Posterior cingulate gyrus (tissue), 11 donors: ENCODE measurements around the gene CPVL.

ENCODE experiments used
- DNase-seq, 10 donors: peaks; one replicate each; pipeline versions ENCODE4 v3.0.0 to v3.0.0-alpha.2; 2020 to 2021; ENCODE audit warnings: mixed read lengths in 3 of 10
- intact Hi-C: fragments of 100-400 bp; cut with DNase I; formaldehyde crosslinking; loops from one replicate; pipeline ENCODE4 v1.15.1; 2023

The CPVL gene

DNA sequence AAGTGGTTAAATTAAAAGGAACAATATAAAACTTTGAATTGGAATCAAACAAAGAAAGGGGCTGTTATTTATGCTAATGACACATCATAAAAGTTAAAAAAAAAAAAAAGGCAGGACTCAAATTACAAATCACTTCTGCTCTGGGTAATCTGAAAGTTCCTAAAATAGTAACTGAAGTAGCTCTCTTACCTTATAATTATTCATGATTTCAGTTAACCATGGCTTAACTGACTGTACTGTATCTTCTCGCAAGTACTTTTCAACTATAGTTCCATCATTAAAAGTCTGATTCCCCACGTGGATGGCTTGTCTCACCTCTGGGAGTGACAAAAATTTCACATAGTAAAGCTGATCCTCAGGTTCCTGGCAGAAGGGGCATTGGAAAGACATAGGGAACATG is 82.5 kb downstream of the CPVL start:
- intact Hi-C loops: no loop called here
- no peak for DNase-seq

DNA sequence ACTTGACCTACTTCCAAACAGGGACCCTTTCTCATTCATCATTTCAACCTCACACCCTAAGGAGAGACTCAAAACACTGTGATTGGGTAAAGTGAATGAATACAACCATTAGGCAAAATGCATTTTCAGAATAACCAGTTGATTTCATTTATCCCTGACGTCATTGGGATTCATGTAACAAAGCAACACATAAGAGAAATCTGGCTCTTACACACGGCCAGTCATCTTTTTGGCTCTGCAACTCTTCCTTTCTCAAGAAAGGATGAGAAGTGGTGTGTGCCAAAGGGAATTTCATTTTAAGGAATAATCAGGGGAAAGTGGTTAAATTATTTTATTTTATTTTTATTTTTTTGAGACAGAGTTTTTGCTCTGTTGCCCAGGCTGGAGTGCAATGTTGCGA is 83.1 kb downstream of the CPVL start:
- no peak for DNase-seq
- intact Hi-C loops: no loop called here

DNA sequence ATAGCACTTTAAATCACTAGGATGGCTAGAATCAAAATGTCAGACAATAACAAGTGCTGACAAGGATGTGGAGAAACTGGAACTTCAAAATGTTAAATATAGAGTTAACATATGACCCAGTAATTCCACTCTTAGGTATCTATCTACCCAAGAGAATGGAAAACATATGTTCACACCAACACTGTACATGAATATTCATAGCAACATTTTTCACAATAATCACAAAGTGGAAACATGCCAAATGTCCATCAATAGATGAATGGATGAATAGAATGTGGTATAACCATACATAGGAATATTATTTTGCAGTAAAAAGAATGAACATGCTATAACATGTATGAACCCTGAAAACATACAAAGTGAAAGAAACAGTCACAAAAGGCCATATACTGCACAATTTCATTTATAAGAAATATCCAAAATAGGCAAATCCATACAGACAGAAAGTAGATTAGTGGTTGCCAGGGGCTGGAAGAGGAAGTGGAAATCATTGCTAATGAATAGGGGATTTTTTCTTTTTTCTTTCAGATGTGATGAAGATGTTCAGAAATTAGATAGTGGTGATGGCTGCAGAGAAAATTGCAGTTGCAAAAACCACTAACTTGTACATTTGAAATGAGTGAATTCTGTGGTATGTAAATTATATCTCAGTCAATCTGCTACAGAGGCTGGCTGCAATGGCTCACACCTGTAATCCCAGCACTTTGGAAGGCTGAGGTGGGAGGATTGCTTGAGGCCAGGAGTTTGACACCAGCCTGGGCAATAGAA is 93.0 kb downstream of the CPVL start:
- DNase-seq: no peak
- intact Hi-C loops: no loop called here

DNA sequence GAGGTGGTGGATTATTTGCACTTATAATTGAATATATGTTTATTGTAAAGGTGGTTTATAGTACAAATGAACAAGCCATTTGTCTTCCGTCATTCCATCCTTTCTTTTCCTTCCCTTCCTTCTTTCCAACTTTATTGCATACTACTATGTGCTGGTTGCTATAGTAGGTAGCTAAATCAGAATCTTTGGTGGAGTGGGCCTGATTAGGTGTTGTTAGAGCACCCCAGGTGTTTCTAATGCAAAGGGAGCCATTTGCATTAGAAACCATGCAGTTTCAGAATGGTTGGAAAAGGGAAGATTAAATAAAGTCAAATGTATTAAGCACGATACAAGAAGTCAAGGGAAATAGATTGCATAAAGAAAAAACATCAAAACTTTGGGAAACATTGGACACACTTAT is 99.4 kb downstream of the CPVL start:
- intact Hi-C loops: no loop called here
- no peak for DNase-seq

DNA sequence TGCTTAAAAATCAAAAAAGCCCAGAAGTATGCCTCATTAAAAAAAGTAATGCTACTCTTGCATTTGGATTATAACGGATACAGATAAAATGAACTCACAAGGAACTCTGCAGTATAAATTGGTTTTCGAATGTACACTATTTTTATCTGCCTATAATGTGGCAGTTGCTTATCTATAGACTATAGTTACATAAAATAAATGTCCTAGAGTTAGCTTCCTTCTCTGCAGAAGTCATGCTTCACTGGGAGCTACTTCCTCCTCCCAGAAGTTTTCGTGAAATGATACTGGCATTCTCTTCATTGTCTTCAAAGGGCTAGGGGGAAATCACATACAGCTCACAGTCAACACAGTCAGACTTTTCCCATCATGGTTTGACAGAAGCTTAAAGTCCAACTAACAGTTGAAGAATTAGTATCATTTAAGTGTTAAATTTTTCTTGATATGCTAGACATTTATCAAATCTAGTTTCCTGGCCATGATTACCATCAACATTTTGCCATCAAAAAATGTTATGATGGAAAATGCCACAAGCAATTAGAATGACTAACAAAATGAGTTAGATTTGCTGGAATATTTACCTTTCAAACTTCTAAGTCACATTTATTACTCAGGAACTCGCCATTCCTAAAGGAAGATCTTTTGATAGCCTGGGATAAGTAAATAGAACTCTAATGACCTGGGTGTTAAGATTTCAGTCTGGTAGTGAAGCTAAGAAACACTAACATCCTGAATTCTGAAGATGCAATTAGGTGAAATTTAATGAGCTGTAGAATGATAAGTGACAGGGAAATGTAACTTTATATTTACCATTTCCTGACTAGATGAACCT is 100.9 kb downstream of the CPVL start:
- no peak for DNase-seq
- intact Hi-C loops: no loop called here

DNA sequence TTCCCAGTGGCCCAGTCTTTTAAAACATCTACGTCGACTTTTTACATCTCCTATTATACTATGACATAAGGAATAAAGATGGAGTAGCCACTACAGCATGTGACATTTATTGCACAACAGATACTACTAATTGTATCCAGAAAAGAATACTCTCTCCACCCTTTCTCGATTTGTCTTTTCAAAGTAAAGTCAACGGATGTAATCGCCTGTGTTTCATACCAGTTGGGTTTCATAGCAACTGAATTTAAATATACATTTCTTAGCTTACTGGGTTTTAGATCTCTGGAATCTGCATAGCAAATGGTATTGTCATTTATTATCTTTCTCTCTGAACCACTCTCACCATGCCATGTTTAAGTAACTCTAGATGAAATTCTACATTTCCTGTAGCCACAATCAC is 101.8 kb downstream of the CPVL start:
- no peak for DNase-seq
- intact Hi-C loops: no loop called here

DNA sequence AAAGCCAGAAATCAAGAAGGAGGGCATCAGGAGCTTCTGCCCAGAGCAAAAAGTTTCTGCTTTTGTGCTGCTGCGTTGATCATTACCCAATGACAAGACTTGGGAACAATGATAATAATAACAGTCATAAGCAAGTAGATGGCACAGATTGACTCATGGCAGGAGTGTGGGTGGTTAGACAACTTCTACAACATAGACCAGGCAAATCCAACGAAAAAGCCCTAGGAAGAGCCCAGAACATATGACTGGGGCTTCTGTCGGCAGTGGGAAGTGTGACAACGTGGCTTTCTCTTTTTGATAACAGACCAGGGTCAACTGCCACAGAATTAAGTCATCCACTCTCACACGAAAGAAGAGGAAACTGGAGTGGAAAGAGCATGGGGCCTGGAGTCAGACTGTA is 102.8 kb downstream of the CPVL start:
- intact Hi-C loops: no loop called here
- no peak for DNase-seq

DNA sequence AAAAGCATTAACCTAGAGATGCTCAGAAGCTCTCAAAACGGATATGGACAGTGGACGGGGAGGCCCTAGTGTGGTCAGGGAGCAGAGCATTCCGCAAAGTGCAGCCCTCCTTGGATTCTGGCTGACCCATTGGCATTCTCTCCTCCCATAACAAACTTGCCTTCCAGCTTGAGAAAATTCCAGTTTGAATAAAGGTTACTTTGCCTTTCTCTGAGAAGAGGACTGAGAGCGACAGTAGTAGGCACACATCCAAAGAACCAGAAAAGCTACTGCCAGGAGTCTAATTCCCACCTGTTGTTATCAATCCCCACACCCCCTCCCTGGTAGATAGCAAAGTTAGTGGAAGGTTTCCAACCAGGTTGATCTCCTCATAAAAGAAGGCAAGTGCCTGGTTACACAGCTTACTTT is 103.5 kb downstream of the CPVL start:
- intact Hi-C loops: no loop called here

DNA sequence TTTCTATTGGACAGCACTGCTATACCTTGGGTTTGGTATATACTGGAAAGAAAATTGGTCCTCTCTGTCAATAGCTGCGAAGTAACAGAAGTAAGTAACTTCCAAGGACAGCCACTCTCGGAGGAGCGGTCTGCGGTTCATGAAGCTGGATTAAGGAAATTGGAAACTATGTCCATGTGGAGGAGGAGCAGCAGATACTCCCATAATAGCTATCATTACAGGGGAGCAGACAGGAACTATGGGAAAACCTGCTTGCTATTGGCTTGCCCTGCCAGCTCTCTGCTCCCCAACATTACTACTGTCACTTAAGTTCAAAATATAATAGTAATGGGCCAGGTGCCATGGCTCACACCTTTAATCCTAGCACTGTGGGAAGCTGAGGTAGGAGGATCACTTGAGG is 104.3 kb downstream of the CPVL start:
- intact Hi-C loops: no loop called here
- no peak for DNase-seq

More for the DNA sequence above, 103.5 kb downstream of the CPVL start:
- DNase-seq: no peak

DNA sequence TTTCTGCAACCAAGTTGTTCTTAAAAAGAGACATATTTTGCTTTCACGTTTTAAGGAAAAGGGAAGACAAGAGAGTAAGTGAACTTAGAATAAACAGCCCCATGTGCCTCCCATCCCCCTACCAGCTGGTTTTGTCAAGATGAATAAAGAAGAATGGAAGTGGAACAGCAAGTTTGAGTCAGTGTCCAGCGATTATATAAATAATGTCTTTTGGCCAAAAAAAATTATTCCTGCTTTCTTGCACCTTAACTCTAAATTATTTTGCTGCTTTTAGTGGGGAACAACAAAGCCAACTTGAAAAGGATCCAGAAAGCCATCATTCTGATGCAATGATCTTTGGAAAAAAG is 105.8 kb downstream of the CPVL start:
- intact Hi-C loops: no loop called here
- DNase-seq: no peak

DNA sequence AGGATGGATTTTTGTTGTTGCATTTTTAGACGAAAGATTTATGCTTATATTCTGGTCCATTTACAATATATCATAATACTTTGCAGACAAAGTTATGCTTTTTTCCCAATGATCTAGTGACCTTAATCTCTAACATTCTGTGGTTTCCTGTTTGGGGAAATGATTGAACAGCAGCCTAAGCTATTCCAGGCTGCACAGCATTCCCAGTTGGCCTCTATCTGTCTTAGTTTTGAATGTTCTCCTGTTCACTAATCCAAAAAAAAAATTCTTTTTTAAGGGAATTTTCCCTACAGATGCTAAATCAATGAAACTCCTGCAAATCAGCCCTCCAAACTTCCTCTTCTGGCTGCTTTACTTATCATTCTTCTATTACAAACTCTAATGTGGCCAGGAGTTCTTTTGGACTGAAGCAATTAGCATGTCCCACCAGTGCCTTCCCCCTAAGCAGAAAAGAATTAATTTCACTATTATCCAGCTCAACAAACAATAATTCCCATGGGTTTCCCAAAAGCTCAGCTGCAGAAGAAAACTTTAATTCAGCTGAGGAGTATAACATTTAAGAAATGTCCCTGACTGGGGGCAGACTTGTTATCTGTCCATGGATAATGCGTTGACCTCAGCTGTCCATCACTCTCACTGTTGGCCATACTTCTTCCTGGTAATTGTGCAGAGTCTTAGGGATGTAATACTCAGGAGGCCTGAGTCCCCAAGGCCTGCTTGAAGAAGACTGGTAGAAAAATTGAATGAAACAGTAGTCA is 106.3 kb downstream of the CPVL start:
- DNase-seq: no peak
- intact Hi-C loops: no loop called here

DNA sequence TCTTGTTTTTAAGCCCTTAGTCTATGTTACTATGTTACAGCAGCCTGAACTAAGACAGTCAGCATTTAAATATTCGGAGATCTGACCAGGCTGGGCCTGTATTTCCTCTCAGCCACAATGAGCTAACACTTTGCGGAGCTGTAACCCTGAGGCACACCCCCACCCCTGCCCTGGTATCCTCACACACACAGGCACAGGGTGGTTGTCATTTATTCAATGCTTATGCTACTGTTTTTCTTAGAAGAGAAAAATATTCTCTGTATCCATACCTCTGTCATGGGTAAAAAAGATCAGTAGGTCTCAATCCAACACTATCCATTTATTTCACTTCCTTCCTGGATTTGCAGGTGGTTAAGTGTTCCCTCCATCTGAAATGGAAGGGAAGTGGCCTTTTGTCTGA is 107.9 kb downstream of the CPVL start:
- DNase-seq: no peak
- intact Hi-C loops: no loop called here

DNA sequence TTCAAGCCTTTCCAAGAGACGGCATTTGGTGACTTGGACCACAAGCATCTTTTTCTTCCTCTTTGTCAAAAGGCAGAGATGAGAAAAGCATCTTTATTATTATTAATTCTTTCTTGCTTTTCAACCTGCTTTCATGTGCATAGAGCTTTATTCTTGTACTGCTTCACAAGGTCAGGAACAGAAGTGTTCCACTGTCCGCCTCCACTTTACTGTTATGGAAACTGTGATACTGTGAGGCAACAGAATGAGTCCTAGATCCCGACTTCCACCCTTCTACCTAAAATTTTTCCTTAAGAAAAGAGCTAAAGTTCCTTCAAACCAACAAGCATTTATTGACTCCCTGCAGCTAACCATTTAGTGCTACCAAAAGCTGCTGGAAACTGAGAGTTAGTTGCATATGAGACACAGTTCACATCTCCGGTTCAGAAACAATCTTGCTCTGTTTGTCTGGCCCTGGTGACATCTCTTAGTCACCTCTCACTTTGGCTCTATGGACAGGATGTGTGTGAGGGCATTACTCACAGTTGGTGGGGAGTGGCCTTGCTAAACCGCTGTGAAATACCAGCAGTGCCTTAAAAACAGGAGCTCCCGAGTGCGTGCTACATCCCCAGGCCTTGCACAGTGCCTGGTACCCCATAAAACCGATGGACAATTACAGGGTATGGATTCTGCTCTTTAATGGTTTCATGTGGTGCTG is 111.1 kb downstream of the CPVL start:
- DNase-seq: no peak
- intact Hi-C loops: no loop called here

DNA sequence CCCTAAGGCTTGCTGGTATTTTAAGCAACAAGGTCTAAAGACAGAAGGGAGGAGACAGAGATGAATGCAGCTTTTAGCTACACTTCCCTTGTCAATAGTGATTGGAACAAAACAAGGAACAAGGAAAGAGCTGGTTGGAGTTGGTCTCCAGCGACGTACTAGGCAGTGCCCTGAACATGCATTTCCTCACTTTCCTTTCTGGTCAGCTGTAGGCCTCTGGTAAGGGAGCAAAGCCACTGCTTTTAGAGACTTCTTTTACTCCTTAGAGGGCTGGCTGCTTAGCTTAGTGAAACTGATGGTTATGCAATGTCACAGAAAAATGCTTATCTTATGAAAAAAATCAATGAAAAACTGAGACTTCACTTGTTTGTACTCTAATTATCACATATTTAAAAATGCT is 112.8 kb downstream of the CPVL start:
- intact Hi-C loops: no loop called here
- DNase-seq: no peak

DNA sequence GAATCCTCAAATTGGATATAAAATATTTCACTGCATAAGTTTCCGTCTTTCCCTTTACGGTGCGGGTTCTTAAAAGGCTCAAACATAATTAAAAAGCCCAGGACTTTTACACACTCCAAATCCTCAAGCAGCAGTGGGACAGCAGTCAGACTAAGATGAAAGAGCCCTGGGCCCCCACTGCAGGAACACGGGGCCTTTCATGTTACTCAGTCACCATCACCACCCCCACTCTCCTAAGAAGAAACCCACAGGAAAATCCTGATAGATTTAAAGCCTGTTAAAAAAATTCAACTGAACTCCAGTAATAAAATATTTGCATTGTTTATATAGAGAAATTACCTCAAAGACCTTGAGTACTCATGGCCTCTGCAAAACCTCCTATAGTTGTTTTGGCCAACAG is 114.2 kb downstream of the CPVL start:
- intact Hi-C loops: no loop called here

DNA sequence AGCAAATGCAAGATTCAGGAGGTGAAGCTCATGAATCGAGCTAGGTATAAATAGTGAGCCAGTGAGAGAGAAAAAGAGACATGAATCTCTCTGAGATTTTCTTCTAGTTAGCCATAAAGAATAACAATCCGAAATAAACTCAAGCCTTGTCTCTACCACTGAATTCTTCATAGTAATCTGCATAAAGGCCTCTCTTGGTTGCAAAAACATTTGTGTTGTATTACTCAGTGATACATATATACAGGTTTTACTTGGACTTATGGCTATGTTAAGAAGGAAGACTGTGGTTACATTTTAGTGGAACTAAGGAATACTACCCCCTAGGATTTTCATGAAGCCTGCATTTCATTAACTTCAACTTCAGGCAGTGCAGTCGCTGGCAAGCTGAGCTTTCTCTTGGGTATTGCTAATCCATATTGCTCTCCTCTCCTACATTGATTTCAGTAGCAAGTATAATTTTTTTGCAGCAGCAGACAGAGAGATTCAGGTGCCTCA is 115.5 kb downstream of the CPVL start:
- no peak for DNase-seq
- intact Hi-C loops: no loop called here

More for the DNA sequence above, 114.2 kb downstream of the CPVL start:
- DNase-seq: no peak

DNA sequence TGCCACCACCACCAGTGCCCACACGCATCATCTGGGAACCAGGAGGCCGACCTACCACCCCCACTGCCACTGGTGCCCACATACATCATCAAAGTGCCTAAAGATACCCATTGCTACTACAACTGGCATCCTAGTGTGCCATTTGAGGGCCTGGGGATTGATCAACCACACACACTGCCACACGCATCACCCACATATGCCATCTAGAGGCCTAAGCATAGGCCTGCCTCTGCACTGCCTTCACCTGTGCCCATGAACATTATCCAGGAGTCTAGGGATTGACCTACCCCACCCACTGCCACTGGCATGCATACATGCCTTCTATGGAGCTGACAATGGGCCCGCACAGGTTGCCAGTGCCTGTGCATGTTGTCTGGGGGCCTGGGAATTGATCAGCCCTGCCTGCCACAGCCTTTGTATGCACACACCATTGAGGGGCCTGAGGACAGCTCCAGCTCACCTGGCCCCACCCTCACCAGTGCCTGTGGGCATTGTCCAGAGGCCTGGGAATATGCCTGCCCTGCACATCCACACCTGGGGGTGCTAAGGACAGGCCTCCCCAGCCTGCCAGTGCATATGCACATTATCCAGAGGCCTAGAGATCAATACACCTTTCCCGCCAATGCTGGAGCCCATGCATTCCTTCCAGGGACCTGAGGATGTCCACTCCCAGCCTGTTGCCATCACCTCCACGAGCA is 123.9 kb downstream of the CPVL start:
- intact Hi-C loops: no loop called here

DNA sequence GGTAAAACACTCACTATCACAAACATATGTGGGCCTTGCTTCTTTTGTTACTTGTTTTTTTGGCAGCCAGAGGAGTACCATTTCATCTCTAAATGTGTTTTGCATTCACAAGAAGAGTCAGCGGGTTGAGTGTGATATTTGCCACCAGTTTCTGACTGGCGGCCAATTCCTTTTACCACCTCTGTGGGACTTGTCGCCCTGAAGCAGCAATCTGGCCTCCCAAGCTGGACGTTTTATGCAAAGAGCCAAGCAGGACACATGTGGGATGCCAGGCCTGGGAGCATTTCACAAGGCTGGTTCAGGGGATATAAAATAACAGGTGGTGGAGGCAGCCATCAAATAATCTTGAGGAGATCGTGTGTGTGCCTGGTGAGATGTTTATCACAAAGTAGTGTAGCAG is 126.4 kb downstream of the CPVL start:
- peak in 8 of 10 donors; percentile 38 to 91 (median 62) for DNase-seq
- intact Hi-C loops: no loop called here

More for the DNA sequence above, 123.9 kb downstream of the CPVL start:
- no peak for DNase-seq

DNA sequence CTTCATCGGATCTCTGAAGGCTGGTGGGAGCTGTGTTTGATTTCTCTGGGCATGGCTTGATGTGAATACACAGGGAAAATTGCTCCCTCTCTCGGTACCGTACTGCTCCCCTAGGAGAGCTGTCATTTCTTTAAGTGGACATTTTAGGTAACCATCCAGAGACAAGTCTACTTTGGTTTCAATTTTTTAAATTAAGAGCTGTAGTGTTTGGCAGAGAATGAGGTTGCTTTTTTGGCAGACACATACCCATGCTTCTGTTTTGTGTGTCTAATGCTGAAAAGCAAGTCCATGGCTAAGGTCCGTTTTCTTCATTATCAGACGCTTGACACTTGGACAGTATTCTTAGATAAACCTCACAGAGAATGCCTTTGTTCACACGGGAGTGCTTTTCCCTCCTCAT is 127.0 kb downstream of the CPVL start:
- DNase-seq: no peak
- intact Hi-C loops: no loop called here

DNA sequence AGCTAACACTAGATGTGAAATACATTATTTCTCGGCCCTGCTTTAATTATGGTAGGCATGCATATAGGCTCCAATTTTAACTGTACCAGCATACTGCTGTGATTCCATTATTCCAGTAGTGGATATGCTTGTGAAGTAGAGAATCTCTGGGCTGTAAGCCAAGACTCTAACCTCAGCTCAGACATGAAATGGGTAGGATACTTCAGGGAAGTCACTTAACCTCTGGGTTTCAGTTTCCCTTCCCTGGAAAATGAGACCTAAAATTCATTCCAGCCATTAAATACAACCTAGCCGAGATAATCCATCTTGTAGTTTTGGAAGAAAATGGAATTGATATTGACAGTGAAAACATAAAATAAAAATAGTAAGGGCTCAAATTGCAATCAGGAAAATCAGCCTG is 128.6 kb downstream of the CPVL start:
- DNase-seq: no peak
- intact Hi-C loops: no loop called here
